ENCODE data around the gene JMJD8. TPM values are rescaled to one million over a fixed set of nuclear protein-coding genes. Genes with fewer than 3 reads are reported as not detected.

JMJD8 gene
- total RNA-seq, 1 experiment from 2014 or later: 23.4 TPM

DNA sequence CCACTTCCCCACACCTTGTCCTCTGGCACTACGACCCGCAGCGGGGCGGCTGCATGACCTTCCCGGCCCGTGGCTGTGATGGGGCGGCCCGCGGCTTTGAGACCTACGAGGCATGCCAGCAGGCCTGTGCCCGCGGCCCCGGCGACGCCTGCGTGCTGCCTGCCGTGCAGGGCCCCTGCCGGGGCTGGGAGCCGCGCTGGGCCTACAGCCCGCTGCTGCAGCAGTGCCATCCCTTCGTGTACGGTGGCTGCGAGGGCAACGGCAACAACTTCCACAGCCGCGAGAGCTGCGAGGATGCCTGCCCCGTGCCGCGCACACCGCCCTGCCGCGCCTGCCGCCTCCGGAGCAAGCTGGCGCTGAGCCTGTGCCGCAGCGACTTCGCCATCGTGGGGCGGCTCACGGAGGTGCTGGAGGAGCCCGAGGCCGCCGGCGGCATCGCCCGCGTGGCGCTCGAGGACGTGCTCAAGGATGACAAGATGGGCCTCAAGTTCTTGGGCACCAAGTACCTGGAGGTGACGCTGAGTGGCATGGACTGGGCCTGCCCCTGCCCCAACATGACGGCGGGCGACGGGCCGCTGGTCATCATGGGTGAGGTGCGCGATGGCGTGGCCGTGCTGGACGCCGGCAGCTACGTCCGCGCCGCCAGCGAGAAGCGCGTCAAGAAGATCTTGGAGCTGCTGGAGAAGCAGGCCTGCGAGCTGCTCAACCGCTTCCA, 50.6 kb downstream of the JMJD8 start:
- Histone ChIP-seq H3K4me3 (no peak overlapping the region), H3K4me1 (peaks cover 19% of the 10 kb centered on the region), H3K36me3 (no peaks in the 10 kb centered on the region), H3K9me3 (replicated peaks) (no peaks in the 10 kb centered on the region), H3K27me3 (no peaks in the 10 kb centered on the region), H3K27ac (no peak overlapping the region)
- no peak for DNase-seq

DNA sequence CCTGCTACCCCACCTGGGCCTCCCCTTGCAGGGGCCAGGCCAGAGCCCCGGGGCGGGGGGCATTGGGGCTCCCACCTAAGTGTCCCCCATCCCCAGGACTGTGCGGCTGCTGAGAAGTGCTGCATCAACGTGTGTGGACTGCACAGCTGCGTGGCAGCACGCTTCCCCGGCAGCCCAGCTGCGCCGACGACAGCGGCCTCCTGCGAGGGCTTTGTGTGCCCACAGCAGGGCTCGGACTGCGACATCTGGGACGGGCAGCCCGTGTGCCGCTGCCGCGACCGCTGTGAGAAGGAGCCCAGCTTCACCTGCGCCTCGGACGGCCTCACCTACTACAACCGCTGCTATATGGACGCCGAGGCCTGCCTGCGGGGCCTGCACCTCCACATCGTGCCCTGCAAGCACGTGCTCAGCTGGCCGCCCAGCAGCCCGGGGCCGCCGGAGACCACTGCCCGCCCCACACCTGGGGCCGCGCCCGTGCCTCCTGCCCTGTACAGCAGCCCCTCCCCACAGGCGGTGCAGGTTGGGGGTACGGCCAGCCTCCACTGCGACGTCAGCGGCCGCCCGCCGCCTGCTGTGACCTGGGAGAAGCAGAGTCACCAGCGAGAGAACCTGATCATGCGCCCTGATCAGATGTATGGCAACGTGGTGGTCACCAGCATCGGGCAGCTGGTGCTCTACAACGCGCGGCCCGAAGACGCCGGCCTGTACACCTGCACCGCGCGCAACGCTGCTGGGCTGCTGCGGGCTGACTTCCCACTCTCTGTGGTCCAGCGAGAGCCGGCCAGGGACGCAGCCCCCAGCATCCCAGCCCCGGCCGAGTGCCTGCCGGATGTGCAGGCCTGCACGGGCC, 51.4 kb downstream of the JMJD8 start:
- H3K9me3 ChIP-seq (replicated peaks): no peaks in the 10 kb centered on the region
- peaks cover 15% of the 10 kb centered on the region for H3K4me1 ChIP-seq
- no peaks in the 10 kb centered on the region for H3K27me3 ChIP-seq
- no peaks in the 10 kb centered on the region for H3K36me3 ChIP-seq
- no peak overlapping the region for H3K4me3 ChIP-seq
- no peak overlapping the region for H3K27ac ChIP-seq
- no peak for DNase-seq

DNA sequence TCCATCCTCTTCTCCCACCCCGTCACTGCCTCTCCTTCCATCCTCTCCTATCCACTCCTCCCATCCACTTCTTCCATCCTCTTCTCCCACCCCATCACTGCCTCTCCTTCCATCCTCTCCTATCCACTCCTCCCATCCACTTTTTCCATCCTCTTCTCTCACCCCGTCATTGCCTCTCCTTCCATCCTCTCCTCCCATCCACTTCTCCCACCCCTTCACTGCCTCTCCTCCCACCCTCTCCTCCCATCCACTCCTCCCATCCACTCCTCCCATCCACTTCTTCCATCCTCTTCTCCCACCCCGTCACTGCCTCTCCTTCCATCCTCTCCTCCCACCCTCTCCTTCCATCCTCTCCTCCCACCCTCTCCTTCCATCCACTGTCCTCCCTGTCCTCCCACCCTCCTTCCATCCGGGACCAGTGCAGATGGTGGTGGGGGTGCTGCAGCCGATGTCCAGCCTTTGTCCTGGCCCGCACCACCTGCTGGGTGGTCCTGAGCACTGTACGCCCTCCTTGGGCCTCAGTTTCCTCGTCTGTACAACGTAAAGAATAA, 52.3 kb downstream of the JMJD8 start:
- Histone ChIP-seq H3K27ac (no peak overlapping the region), H3K27me3 (no peaks in the 10 kb centered on the region), H3K36me3 (no peaks in the 10 kb centered on the region; the same call in 1 of the 2 replicates), H3K9me3 (replicated peaks) (no peaks in the 10 kb centered on the region), H3K4me3 (no peak overlapping the region), H3K4me1 (peaks cover 15% of the 10 kb centered on the region)
- DNase-seq: no peak

Other genes starting within 250 kb of the JMJD8 start
- 48.8 and 54.0 TPM in 2 replicates for gene CAPN15, start 156.6 kb downstream of the JMJD8 start, total RNA-seq (2014; rRNA removed; shearing (Covaris generic))
- not detected in 2 replicates for gene PRR35, start 123.9 kb downstream of the JMJD8 start, total RNA-seq (2014; rRNA removed; shearing (Covaris generic))
- 0.08 TPM in 1 of 2 replicates, not detected in the other for gene NHLRC4, start 117.3 kb downstream of the JMJD8 start, total RNA-seq (2014; rRNA removed; shearing (Covaris generic))
- 20.9 and 24.4 TPM in 2 replicates for gene PIGQ, start 114.4 kb downstream of the JMJD8 start, total RNA-seq (2014; rRNA removed; shearing (Covaris generic))
- 13.2 and 14.4 TPM in 2 replicates for gene RAB40C, start 94.3 kb downstream of the JMJD8 start, total RNA-seq (2014; rRNA removed; shearing (Covaris generic))
- 0.04 and 0.05 TPM in 2 replicates for gene WFIKKN1, start 53.3 kb downstream of the JMJD8 start, total RNA-seq (2014; rRNA removed; shearing (Covaris generic))
- gene METTL26, start 48.0 kb downstream of the JMJD8 start, total RNA-seq (2014; rRNA removed; shearing (Covaris generic)): 60.9 and 72.6 TPM in 2 replicates
- 3.3 and 4.6 TPM in 2 replicates for gene MCRIP2, start 42.5 kb downstream of the JMJD8 start, total RNA-seq (2014; rRNA removed; shearing (Covaris generic))
- 10.5 and 18.3 TPM in 2 replicates for gene WDR90, start 35.0 kb downstream of the JMJD8 start, total RNA-seq (2014; rRNA removed; shearing (Covaris generic))
- 41.0 and 66.2 TPM in 2 replicates for gene RHOT2, start 16.2 kb downstream of the JMJD8 start, total RNA-seq (2014; rRNA removed; shearing (Covaris generic))
- 0.94 and 2.5 TPM in 2 replicates for gene RHBDL1, start 8.7 kb downstream of the JMJD8 start, total RNA-seq (2014; rRNA removed; shearing (Covaris generic))
- gene STUB1, start 3.9 kb downstream of the JMJD8 start, total RNA-seq (2014; rRNA removed; shearing (Covaris generic)): 46.0 and 49.2 TPM in 2 replicates
- gene WDR24, start 6.1 kb upstream of the JMJD8 start, total RNA-seq (2014; rRNA removed; shearing (Covaris generic)): 5.6 and 6.2 TPM in 2 replicates
- 1.7 and 1.8 TPM in 2 replicates for gene FBXL16, start 21.5 kb upstream of the JMJD8 start, total RNA-seq (2014; rRNA removed; shearing (Covaris generic))
- 61.7 and 77.6 TPM in 2 replicates for gene METRN, start 30.8 kb upstream of the JMJD8 start, total RNA-seq (2014; rRNA removed; shearing (Covaris generic))
- gene ANTKMT, start 36.8 kb upstream of the JMJD8 start, total RNA-seq (2014; rRNA removed; shearing (Covaris generic)): 11.4 and 11.7 TPM in 2 replicates
- 4.5 and 5.0 TPM in 2 replicates for gene CCDC78, start 42.1 kb upstream of the JMJD8 start, total RNA-seq (2014; rRNA removed; shearing (Covaris generic))
- gene HAGHL, start 42.8 kb upstream of the JMJD8 start, total RNA-seq (2014; rRNA removed; shearing (Covaris generic)): 6.0 and 8.9 TPM in 2 replicates
- 30.2 and 31.5 TPM in 2 replicates for gene CIAO3, start 56.7 kb upstream of the JMJD8 start, total RNA-seq (2014; rRNA removed; shearing (Covaris generic))
- not detected in 2 replicates for gene MSLN, start 76.4 kb upstream of the JMJD8 start, total RNA-seq (2014; rRNA removed; shearing (Covaris generic))
- gene RPUSD1, start 104.0 kb upstream of the JMJD8 start, total RNA-seq (2014; rRNA removed; shearing (Covaris generic)): 35.5 and 38.7 TPM in 2 replicates
- 34.5 and 46.0 TPM in 2 replicates for gene CHTF18, start 104.3 kb upstream of the JMJD8 start, total RNA-seq (2014; rRNA removed; shearing (Covaris generic))
- gene GNG13, start 116.4 kb upstream of the JMJD8 start, total RNA-seq (2014; rRNA removed; shearing (Covaris generic)): not detected in 2 replicates